Central memory CD8-positive, alpha-beta T cell (primary cell): ENCODE results near the gene PACS1.

Source experiments
- ATAC-seq: fragments of 150-1000 bp; cut with Tn5 transposase; replicated peaks from 2 replicates; pipeline ENCODE4 v1.10.0; 2022; ENCODE audit warnings: mild to moderate bottlenecking, moderate FRiP score, moderate number of reproducible peaks; ENCODE audit not compliant: poor library complexity, severe bottlenecking; ENCODE audit errors: extremely low read depth
- DNase-seq, 2 donors: peaks; one replicate each; pipeline ENCODE4 v3.0.0; 2021; ENCODE audit warnings: low spot score in 2 of 2
- H3K27ac Mint-ChIP-seq: one replicate; pipeline ENCODE4 v1.8.0; 2022; ENCODE audit warnings: low read depth, mild to moderate bottlenecking, moderate library complexity, mixed read lengths
- H3K27me3 Mint-ChIP-seq: one replicate; pipeline ENCODE4 v1.8.0; 2022; ENCODE audit warnings: mixed read lengths
- H3K36me3 Mint-ChIP-seq: one replicate; pipeline ENCODE4 v1.8.0; 2022; ENCODE audit warnings: mild to moderate bottlenecking, moderate library complexity, mixed read lengths; ENCODE audit not compliant: insufficient read depth
- H3K4me1 Mint-ChIP-seq: one replicate; pipeline ENCODE4 v1.8.0; 2022; ENCODE audit warnings: mixed read lengths
- H3K4me3 Mint-ChIP-seq: one replicate; pipeline ENCODE4 v1.8.0; 2022; ENCODE audit warnings: mild to moderate bottlenecking, moderate library complexity, mixed read lengths
- H3K9me3 Mint-ChIP-seq: one replicate; pipeline ENCODE4 v1.8.0; 2022; ENCODE audit warnings: mixed read lengths

Gene PACS1

DNA sequence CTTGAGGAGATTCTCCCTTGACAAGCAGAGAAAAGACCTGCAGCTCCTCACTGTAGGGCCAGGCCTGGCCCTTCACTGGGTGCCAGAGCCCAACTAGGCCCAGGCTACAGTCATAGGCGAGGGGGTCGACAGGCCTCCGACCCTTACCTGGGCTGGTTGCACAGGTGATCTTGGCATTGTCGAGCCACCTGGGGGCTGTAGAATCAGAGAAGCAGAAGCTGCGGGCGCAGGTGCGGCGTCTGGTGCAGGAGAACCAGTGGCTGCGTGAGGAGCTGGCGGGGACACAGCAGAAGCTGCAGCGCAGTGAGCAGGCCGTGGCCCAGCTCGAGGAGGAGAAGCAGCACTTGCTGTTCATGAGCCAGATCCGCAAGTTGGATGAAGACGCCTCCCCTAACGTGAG lies 191.5 kb downstream of the PACS1 start:
- Mint-ChIP-seq H3K9me3 (no peaks in the 10 kb centered on the region), H3K4me3 (no peak overlapping the region), H3K27me3 (no peaks in the 10 kb centered on the region), H3K4me1 (peaks cover 25% of the 10 kb centered on the region), H3K36me3 (peaks cover 44% of the 10 kb centered on the region), H3K27ac (no peak overlapping the region)
- no peak for DNase-seq
- no peak for ATAC-seq

DNA sequence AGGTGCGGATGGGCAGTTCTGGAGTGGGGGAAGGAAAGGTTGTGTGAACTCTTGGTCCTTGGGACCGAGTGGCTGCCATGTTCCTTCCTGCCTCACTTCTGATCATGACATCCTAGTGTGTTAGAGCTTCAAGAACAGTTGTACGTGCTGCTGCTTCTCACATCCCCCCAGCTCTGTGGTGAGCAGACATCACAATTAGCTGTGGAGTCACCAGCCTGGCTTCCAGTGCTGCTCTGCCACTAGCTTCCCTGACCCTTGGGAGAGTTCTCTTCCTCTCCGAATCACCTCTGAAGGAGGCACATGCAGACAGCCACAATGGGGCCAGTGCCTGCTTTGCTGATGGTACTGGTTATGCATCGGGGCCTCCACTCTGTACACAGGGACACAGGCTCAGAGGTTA lies 192.1 kb downstream of the PACS1 start:
- Mint-ChIP-seq H3K9me3 (no peaks in the 10 kb centered on the region), H3K4me1 (peaks cover 26% of the 10 kb centered on the region), H3K36me3 (peaks cover 42% of the 10 kb centered on the region), H3K27me3 (no peaks in the 10 kb centered on the region), H3K4me3 (no peak overlapping the region), H3K27ac (no peak overlapping the region)
- ATAC-seq (no peak), DNase-seq (no peak)

DNA sequence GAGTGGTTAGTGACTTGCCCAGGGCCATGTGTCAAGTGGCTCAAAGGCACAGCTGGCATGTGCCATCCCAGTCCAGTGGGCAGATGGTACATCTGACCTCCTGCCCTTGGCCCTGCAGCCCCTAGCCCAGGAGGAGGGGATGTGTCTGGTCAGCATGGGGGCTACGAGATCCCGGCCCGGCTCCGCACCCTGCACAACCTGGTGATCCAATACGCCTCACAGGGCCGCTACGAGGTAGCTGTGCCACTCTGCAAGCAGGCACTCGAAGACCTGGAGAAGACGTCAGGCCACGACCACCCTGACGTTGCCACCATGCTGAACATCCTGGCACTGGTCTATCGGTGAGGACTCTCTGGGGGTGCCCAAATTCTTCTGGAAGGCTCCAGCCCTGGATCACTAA lies 192.6 kb downstream of the PACS1 start:
- H3K4me1 Mint-ChIP-seq, result peaks cover 31% of the 10 kb centered on the region
- peaks cover 40% of the 10 kb centered on the region for H3K36me3 Mint-ChIP-seq
- H3K27ac Mint-ChIP-seq, result no peak overlapping the region
- no peak for DNase-seq
- H3K27me3 Mint-ChIP-seq, result no peaks in the 10 kb centered on the region
- ATAC-seq, result no peak
- H3K9me3 Mint-ChIP-seq, result no peaks in the 10 kb centered on the region
- H3K4me3 Mint-ChIP-seq, result no peak overlapping the region

DNA sequence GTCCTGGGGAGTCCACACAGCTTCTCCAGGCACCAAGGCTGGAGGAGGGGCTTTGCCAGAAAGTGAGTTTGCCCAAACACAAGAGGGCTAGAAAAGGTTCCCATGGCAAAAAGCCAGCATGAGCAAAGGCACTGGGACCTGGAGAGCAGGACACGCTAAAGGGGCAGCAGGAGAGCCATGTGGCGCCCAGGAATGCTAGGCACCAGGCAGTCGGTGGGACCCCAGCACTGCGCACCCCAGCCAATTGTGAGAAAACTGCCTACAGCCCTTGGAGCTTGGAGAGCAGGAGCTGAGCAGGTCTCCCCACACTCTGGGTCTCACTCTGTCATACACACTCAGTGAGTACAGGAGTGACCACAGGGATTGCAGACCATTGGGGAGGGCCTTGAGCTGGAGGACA lies 193.2 kb downstream of the PACS1 start:
- no peak for ATAC-seq
- Mint-ChIP-seq H3K27me3 (no peaks in the 10 kb centered on the region), H3K27ac (no peak overlapping the region), H3K9me3 (no peaks in the 10 kb centered on the region), H3K36me3 (peaks cover 40% of the 10 kb centered on the region), H3K4me3 (no peak overlapping the region), H3K4me1 (peaks cover 36% of the 10 kb centered on the region)
- DNase-seq, result no peak

DNA sequence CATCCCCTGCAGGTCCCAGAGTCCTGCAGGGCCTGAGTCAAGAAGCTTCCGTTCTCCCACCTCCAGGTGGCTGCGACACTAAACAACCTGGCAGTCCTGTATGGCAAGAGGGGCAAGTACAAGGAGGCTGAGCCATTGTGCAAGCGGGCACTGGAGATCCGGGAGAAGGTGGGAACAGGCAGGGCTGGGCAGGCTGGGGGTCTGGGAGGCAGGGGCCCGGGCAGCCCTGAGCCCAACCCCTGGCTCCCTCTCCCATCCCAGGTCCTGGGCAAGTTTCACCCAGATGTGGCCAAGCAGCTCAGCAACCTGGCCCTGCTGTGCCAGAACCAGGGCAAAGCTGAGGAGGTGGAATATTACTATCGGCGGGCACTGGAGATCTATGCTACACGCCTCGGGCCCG lies 193.7 kb downstream of the PACS1 start:
- H3K4me1 Mint-ChIP-seq, result peaks cover 32% of the 10 kb centered on the region
- no peak overlapping the region for H3K27ac Mint-ChIP-seq
- DNase-seq (no peak), ATAC-seq (no peak)
- no peaks in the 10 kb centered on the region for H3K9me3 Mint-ChIP-seq
- no peaks in the 10 kb centered on the region for H3K27me3 Mint-ChIP-seq
- H3K4me3 Mint-ChIP-seq, result no peak overlapping the region
- H3K36me3 Mint-ChIP-seq, result peaks cover 41% of the 10 kb centered on the region

DNA sequence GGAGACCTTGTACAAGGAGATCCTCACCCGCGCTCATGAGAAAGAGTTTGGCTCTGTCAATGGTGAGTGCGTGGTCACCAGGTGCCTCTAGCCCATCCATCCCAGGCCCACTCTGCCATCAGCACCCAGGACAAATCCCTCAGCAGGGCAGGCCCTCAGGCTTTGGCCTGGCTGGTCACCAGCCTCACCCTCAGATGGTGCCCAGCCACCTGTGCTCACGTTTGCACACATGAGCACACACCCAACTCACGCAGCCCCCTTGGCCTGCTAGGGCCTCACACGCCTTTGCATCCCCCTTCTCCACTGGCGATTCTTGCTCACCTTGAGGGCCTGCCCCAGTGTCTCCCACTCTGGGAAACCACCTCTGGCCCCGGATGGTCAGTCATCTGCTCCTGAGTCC lies 194.3 kb downstream of the PACS1 start:
- H3K4me1 Mint-ChIP-seq, result peaks cover 30% of the 10 kb centered on the region
- H3K4me3 Mint-ChIP-seq, result no peak overlapping the region
- no peak overlapping the region for H3K27ac Mint-ChIP-seq
- no peak for ATAC-seq
- no peaks in the 10 kb centered on the region for H3K9me3 Mint-ChIP-seq
- H3K27me3 Mint-ChIP-seq, result no peaks in the 10 kb centered on the region
- peaks cover 44% of the 10 kb centered on the region for H3K36me3 Mint-ChIP-seq
- no peak for DNase-seq

DNA sequence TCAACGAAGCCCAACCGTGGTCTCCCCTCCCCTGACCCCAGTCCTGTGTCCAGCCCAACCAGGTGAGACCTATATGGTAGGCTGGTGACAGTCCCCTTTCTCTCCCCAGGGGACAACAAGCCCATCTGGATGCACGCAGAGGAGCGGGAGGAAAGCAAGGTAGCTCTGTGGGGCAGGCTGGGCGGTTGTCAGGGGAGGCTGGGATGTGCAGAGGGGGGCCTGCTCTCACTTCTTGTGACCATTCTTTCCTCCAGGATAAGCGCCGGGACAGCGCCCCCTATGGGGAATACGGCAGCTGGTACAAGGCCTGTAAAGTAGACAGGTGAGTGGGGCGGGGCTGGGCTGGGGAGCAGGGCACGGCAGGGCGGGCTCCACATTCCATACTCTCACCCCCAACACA lies 194.8 kb downstream of the PACS1 start:
- H3K36me3 Mint-ChIP-seq, result peaks cover 43% of the 10 kb centered on the region
- no peak for DNase-seq
- H3K9me3 Mint-ChIP-seq, result no peaks in the 10 kb centered on the region
- no peaks in the 10 kb centered on the region for H3K27me3 Mint-ChIP-seq
- no peak for ATAC-seq
- H3K4me1 Mint-ChIP-seq, result peaks cover 30% of the 10 kb centered on the region
- H3K27ac Mint-ChIP-seq, result no peak overlapping the region
- no peak overlapping the region for H3K4me3 Mint-ChIP-seq

DNA sequence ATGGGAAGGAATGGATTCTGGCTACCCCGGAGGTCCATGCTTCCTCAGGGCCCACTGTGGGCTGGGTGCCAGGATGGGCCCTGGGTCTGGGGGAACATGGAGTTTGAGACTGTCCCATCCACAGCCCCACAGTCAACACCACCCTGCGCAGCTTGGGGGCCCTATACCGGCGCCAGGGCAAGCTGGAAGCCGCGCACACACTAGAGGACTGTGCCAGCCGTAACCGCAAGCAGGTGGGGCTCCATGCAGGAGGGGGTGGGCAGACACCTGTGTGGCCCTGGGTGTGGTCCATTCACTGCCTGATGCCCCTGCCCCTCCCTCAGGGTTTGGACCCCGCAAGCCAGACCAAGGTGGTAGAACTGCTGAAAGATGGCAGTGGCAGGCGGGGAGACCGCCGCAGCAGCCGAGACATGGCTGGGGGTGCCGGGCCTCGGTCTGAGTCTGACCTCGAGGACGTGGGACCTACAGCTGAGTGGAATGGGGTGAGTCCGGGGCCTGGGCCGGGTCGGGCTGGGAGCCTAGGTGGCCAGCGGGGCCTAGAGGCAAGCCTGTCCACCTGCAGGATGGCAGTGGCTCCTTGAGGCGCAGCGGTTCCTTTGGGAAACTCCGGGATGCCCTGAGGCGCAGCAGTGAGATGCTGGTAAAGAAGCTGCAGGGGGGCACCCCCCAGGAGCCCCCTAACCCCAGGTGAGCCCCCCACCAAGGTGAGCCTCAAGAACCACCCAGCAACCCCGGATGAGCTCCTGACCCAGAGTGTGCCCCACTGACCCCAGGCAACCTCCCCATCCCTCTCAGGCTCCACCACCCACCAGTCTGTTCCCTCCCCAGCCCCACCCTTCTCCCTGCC lies 195.7 kb downstream of the PACS1 start:
- no peaks in the 10 kb centered on the region for H3K27me3 Mint-ChIP-seq
- H3K4me3 Mint-ChIP-seq, result no peak overlapping the region
- DNase-seq, result no peak
- H3K27ac Mint-ChIP-seq, result no peak overlapping the region
- no peaks in the 10 kb centered on the region for H3K9me3 Mint-ChIP-seq
- ATAC-seq, result no peak
- H3K4me1 Mint-ChIP-seq, result peaks cover 33% of the 10 kb centered on the region
- peaks cover 40% of the 10 kb centered on the region for H3K36me3 Mint-ChIP-seq

DNA sequence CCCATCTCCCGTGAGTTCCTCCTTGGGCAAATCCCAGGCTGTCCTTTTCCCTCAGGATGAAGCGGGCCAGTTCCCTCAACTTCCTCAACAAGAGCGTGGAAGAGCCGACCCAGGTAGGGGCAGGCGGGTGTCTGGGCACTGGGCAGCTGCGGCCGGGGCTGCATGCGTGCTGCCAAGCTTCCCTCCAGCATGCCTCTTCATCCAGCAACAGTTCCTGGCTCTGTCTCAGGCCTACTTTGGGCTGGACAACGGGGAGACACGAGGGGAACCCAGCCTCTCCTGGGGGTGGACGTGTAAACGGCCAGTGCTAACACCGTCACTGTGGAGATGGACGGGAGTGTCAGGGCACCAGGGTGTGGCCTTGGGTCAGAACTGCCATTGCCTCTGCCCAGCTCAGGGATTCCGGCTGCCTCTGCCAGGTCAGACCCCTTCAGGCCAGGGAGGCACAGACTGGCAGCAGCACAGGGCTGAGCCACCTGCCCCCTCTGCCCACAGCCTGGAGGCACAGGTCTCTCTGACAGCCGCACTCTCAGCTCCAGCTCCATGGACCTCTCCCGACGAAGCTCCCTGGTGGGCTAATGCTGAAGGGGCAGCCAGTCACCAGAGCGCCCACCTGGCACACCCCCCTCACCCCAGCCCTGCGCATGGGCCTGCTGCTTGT lies 196.4 kb downstream of the PACS1 start:
- Mint-ChIP-seq H3K4me1 (peaks cover 37% of the 10 kb centered on the region), H3K27me3 (no peaks in the 10 kb centered on the region), H3K4me3 (no peak overlapping the region), H3K9me3 (no peaks in the 10 kb centered on the region), H3K27ac (peak overlapping the region; percentile 10), H3K36me3 (peaks cover 40% of the 10 kb centered on the region)
- no peak for ATAC-seq
- DNase-seq, result no peak

DNA sequence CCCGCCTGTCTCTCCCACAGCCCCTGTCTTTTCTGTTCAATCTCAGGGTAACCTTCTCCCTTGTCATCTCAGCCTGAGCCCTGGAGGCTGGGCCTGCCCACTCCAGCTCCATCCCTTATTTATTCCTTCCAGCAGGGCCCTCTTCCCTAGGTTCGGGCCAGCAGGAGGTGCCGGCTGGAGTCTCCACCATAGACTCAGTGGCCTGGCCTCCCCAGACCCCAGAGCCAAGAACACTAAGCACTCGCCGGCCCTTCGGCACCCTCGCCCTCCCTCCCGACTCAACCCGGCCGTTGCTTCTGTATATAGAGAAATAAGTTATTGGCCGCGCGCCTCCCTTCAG lies 196.9 kb downstream of the PACS1 start:
- no peak for DNase-seq
- peak overlapping the region; percentile 10 for H3K27ac Mint-ChIP-seq
- peaks cover 42% of the 10 kb centered on the region for H3K4me1 Mint-ChIP-seq
- H3K36me3 Mint-ChIP-seq, result peaks cover 44% of the 10 kb centered on the region
- H3K4me3 Mint-ChIP-seq, result peak overlapping the region; percentile 94
- H3K9me3 Mint-ChIP-seq, result no peaks in the 10 kb centered on the region
- no peaks in the 10 kb centered on the region for H3K27me3 Mint-ChIP-seq
- no peak for ATAC-seq

DNA sequence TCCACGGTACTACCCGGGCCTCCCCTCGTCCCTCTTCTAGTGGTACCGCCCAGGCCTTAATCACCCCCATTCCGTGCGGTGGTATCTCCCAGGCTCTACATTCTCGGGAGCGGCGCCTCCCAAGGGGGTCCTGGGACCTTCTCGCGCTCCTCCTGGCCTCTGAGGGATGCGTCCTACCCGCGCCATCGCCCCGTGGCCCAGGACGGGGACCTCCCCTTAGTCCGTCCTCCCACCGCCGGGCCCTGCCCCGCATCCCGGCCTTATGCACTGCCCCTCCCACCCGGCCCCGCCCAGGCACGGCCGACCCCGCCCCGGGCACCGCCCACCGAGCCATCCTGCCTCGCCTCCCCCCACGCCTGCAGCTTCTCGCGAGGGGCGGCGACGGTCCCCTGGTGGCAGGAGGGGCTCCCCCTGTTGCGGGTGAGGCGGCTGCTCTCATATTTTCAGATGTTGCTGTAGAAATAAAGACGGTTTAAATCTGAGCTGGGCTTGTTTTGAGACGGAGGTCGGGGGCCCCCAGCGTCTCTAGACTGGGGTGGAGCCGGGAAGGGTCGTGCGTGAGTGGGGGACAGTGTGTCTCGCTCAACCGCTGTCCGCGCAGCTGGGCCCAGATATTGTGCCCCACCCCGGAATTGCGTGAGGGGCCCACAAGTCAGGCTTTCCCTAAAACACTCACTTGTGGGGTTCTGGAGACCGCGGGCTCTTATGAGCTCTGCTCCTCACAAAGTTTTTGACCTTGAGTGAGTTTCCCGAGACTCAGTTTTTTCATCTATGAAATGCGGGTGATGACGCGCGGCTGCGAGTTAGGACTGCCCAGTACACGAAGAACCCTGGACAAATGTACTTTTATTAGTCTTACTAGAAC lies 197.5 kb downstream of the PACS1 start:
- Mint-ChIP-seq H3K9me3 (no peaks in the 10 kb centered on the region), H3K27me3 (no peaks in the 10 kb centered on the region), H3K4me3 (peak overlapping the region; percentile 94), H3K36me3 (peaks cover 47% of the 10 kb centered on the region), H3K27ac (peak overlapping the region; percentile 97), H3K4me1 (peaks cover 46% of the 10 kb centered on the region)
- ATAC-seq, result peak; percentile 59
- peak; percentile 64 to 69 for DNase-seq

DNA sequence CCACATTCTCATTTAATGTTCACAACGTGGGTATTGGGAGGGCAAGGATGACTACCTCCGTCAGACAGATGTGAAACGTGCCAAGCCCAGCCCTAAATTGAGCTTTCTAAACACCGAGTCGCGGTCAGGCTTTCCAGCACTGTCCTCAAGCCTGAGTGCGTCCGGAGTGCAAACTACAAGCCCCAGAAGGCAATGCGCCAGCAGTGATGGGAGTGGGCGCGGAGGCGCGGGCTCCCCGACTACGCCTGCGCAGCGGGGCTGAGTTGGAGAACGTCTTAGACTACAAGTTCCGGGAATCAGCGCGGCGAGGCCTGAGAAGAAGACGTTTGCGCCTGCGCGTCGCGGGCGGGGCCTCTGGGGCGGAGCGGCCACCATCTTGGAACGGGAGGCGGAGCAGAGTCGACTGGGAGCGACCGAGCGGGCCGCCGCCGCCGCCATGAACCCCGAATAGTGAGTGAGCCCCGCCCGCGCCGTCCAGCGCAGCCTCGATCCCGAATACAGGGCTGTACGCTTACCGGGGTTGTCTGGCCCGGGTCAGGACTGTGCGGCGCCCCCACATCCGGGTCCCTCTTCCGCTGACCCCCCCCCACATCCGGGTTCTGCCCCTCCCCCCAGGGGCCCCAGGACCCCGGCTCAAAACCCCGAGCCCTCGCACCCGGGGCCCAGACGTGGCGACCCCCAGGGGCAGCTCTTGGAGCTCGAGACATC lies 198.3 kb downstream of the PACS1 start, which contains the start of gene RAB1B:
RAB1B (plus strand) TSS at position 396 of the 708 bp plus-strand sequence; CDS start at position 437, 41 bp downstream.
- peak within 1 kb of the TSS; percentile 97 for H3K27ac Mint-ChIP-seq
- H3K4me1 Mint-ChIP-seq, result peaks cover 54% of the 10 kb centered on the region
- peak; percentile 84 for ATAC-seq
- no peaks in the 10 kb centered on the region for H3K9me3 Mint-ChIP-seq
- H3K27me3 Mint-ChIP-seq, result no peaks in the 10 kb centered on the region
- peak; percentile 99 for DNase-seq
- H3K36me3 Mint-ChIP-seq, result peaks cover 47% of the 10 kb centered on the region
- peak within 1 kb of the TSS; percentile 94 for H3K4me3 Mint-ChIP-seq
